Panc1 (cell line): ENCODE measurements around the gene AUNIP. TPM values are rescaled to one million over a fixed set of nuclear protein-coding genes. Genes with fewer than 3 reads are reported as not detected.

Experiments used
- ATAC-seq: fragments of 200-7000 bp; cut with Tn5 transposase; 2 replicates; pipeline ENCODE4 v1.9.1; 2020; ENCODE audit warnings: mild to moderate bottlenecking, moderate library complexity
- BruUV-seq: library from RNA; stranded (reverse); fragments of 400-500 nt; replicated peaks from 2 replicates; lab custom pipeline; 2021; lab: Mats Ljungman, UMichigan
- CTCF ChIA-PET: fragments of 300-600 bp; sonication (Branson Sonifier 250); formaldehyde crosslinking; loops from one replicate; lab custom pipeline; 2022; ENCODE audit warnings: antibody characterized with exemption; lab: Charles Lee
- POLR2A ChIA-PET: fragments of 300-600 bp; sonication (Branson Sonifier 250); formaldehyde crosslinking; loops from one replicate; lab custom pipeline; 2022; ENCODE audit warnings: antibody characterized with exemption; lab: Charles Lee
- DNase-seq: peaks from one replicate; pipeline ENCODE4 v3.0.0-alpha.2; 2010; ENCODE audit warnings: low read depth, low spot score
- H3K27ac ChIP-seq: 2 replicates; pipeline ENCODE4 v1.5.1; 2011; ENCODE audit warnings: mild to moderate bottlenecking, low read length, inconsistent platforms
- H3K27me3 ChIP-seq: fragments of 200-500 bp; sonication (Bioruptor generic); 2 replicates; pipeline ENCODE4 v1.6.0; 2014; ENCODE audit warnings: low read length, inconsistent platforms; ENCODE audit not compliant: control insufficient read depth, insufficient read depth
- H3K36me3 ChIP-seq: fragments of 200-500 bp; sonication (Bioruptor generic); 2 replicates; pipeline ENCODE4 v1.5.1; 2014; ENCODE audit warnings: inconsistent platforms, mild to moderate bottlenecking, low read length, moderate library complexity; ENCODE audit not compliant: control insufficient read depth, insufficient read depth
- H3K4me1 ChIP-seq: 2 replicates; pipeline ENCODE4 v1.5.1; 2011; ENCODE audit warnings: inconsistent platforms, mild to moderate bottlenecking, low read length, moderate library complexity; ENCODE audit not compliant: control insufficient read depth, insufficient read depth
- H3K4me3 ChIP-seq, 2 experiments: 2 replicates each; pipeline ENCODE4 v1.5.1; 2011 to 2012; ENCODE audit warnings: low read depth in 2 of 2, low read length in 2 of 2, mild to moderate bottlenecking in 2 of 2, inconsistent platforms in 1 of 2, moderate library complexity in 1 of 2
- H3K9me3 ChIP-seq: fragments of 200-500 bp; sonication (Bioruptor generic); 2 replicates; pipeline ENCODE4 v1.5.1; 2014; ENCODE audit warnings: low read depth, mild to moderate bottlenecking, inconsistent platforms, low read length, moderate library complexity; ENCODE audit not compliant: control insufficient read depth, insufficient read depth
- CTCF ChIP-seq: fragments of 450-650 bp; IDR thresholded peaks from 2 replicates; pipeline ENCODE4 v1.5.1; 2017; ENCODE audit warnings: mild to moderate bottlenecking
- POLR2AphosphoS5 ChIP-seq: IDR thresholded peaks from 2 replicates; pipeline ENCODE4 v1.6.1; 2012; ENCODE audit warnings: mild to moderate bottlenecking, low read depth, low read length, moderate library complexity
- REST ChIP-seq, 2 experiments: IDR thresholded peaks; 2 replicates each; pipeline ENCODE4 v1.6.1; 2011 to 2012; ENCODE audit warnings: low read depth in 2 of 2, control low read depth in 1 of 2, low read length in 1 of 2, mild to moderate bottlenecking in 1 of 2, moderate library complexity in 1 of 2; ENCODE audit not compliant: insufficient read depth in 1 of 2
- SIN3A ChIP-seq: IDR thresholded peaks from 2 replicates; pipeline ENCODE4 v1.6.1; 2012; ENCODE audit warnings: low read depth, mild to moderate bottlenecking, low read length, moderate library complexity, borderline replicate concordance; ENCODE audit not compliant: insufficient read depth
- TCF7L2 ChIP-seq: IDR thresholded peaks from 2 replicates; pipeline ENCODE4 v1.6.1; 2011; ENCODE audit warnings: mild to moderate bottlenecking, low read depth, low read length, inconsistent platforms
- in situ Hi-C: cut with HindIII; loops from 2 replicates; pipeline ENCODE4 v1.10.0; 2016; ENCODE audit warnings: low sequenced_read_pairs, low pct_unique_long_range_greater_than_20kb
- intact Hi-C: fragments of 100-400 bp; cut with micrococcal nuclease; formaldehyde crosslinking; loops from one replicate; pipeline ENCODE4 v1.10.0; 2022; ENCODE audit not compliant: unreplicated experiment
- total RNA-seq: library from RNA; stranded (reverse); gene quantifications from one replicate; pipeline ENCODE4 v1.2.1, GENCODE V29; 2021; ENCODE audit not compliant: unreplicated experiment

Gene AUNIP
- total RNA-seq, 1 experiment from 2014 or later: 12.2 TPM

DNA sequence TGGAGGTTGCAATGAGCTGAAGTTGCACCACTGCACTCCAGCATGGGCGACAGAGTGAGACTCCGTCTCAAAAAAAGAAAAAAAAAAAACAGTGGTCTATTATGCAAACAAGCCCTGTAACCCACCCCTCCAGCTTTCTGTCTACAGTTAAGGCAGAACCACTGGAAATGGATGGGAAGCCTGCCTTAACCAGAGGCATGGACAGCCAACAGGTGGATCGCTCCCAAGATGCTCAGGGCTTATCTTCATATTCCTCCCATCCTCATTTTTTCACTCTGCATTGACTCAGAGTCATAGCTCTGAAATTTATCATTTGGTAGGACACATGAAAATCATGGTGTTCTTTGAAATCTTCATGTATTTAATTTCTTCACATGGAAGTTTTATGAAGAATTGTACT, 30.8 kb downstream of the AUNIP start:
- ATAC-seq (no peak), DNase-seq (no peak)
- H3K4me3 ChIP-seq: no peak overlapping the region
- no peaks in the 10 kb centered on the region for H3K27me3 ChIP-seq
- no peaks in the 10 kb centered on the region for H3K4me1 ChIP-seq
- no peak overlapping the region for H3K27ac ChIP-seq
- intact Hi-C loops (no loop called here), in situ Hi-C loops (no loop called here)
- TF ChIP-seq POLR2AphosphoS5 (no peak), SIN3A (no peak), CTCF (no peak), TCF7L2 (no peak), REST (IDR thresholded peaks at IDR 0.05; ENCODE audit: insufficient read depth in 1 of 2, low read depth in 2 of 2, low read length in 1 of 2) (no peak)
- POLR2A ChIA-PET: no interaction called here
- no TSS peak for BruUV-seq
- CTCF ChIA-PET: no interaction called here
- H3K9me3 ChIP-seq: no peaks in the 10 kb centered on the region
- peaks cover 33% of the 10 kb centered on the region for H3K36me3 ChIP-seq

GRCh38 chr1:25826571-25826970, 32.7 kb downstream of the AUNIP start:
- ATAC-seq (no peak), DNase-seq (no peak)
- H3K4me1 ChIP-seq: peaks cover 9% of the 10 kb centered on the region
- no peaks in the 10 kb centered on the region for H3K27me3 ChIP-seq
- in situ Hi-C loops: no loop called here
- BruUV-seq: no TSS peak
- CTCF ChIA-PET: no interaction called here
- POLR2A ChIA-PET: no interaction called here
- TF ChIP-seq CTCF (no peak), SIN3A (no peak), REST (IDR thresholded peaks at IDR 0.05; ENCODE audit: insufficient read depth in 1 of 2, low read depth in 2 of 2, low read length in 1 of 2) (no peak), POLR2AphosphoS5 (no peak), TCF7L2 (no peak)
- intact Hi-C loops: no loop called here
- no peaks in the 10 kb centered on the region for H3K9me3 ChIP-seq
- H3K4me3 ChIP-seq: no peak overlapping the region
- H3K27ac ChIP-seq: no peak overlapping the region
- H3K36me3 ChIP-seq: peaks cover 21% of the 10 kb centered on the region
